EL (cell line): Measurements from ENCODE around the gene SRPK2.

Source experiments
- DNase-seq: peaks from one replicate; pipeline ENCODE4 v3.0.0-alpha.2; 2016

SRPK2 gene

GRCh38 chr7:105131033-105131656, 257.6 kb downstream of the SRPK2 start:
- DNase-seq = no peak

GRCh38 chr7:105130580-105130979, 258.1 kb downstream of the SRPK2 start:
- no peak for DNase-seq

- DNase-seq = no peak
These were observed 258.7 kb downstream of the SRPK2 start for GRCh38 chr7:105130048-105130447.

GRCh38 chr7:105127179-105127578, 261.5 kb downstream of the SRPK2 start:
- no peak for DNase-seq

GRCh38 chr7:105126436-105126975, 262.2 kb downstream of the SRPK2 start:
- DNase-seq = no peak

GRCh38 chr7:105125745-105126144, 263.0 kb downstream of the SRPK2 start:
- no peak for DNase-seq

- no peak for DNase-seq
These were observed 266.1 kb downstream of the SRPK2 start for GRCh38 chr7:105122619-105123018.

- DNase-seq = no peak
These were observed 269.8 kb downstream of the SRPK2 start for GRCh38 chr7:105118612-105119600.

- no peak for DNase-seq
These were observed 276.0 kb downstream of the SRPK2 start for GRCh38 chr7:105112440-105113418.

- no peak for DNase-seq
These were observed 281.3 kb downstream of the SRPK2 start for GRCh38 chr7:105107458-105107857.

GRCh38 chr7:105106473-105106872, 282.2 kb downstream of the SRPK2 start:
- no peak for DNase-seq

- no peak for DNase-seq
These were observed 283.1 kb downstream of the SRPK2 start for GRCh38 chr7:105105579-105105978.

- DNase-seq = no peak
These were observed 286.0 kb downstream of the SRPK2 start for GRCh38 chr7:105102557-105103352.

GRCh38 chr7:105101864-105102263, 286.9 kb downstream of the SRPK2 start:
- no peak for DNase-seq

GRCh38 chr7:105098863-105099515, 289.7 kb downstream of the SRPK2 start:
- no peak for DNase-seq

GRCh38 chr7:105097619-105098018, 291.1 kb downstream of the SRPK2 start:
- DNase-seq = peak; percentile 94

- DNase-seq = no peak
These were observed 292.4 kb downstream of the SRPK2 start for GRCh38 chr7:105096306-105096705.

GRCh38 chr7:105094966-105095365, 293.8 kb downstream of the SRPK2 start:
- DNase-seq = no peak

- DNase-seq = no peak
These were observed 300.3 kb downstream of the SRPK2 start for GRCh38 chr7:105088456-105088855.

GRCh38 chr7:105087981-105088380, 300.7 kb downstream of the SRPK2 start:
- DNase-seq = no peak

GRCh38 chr7:105086850-105087249, 301.9 kb downstream of the SRPK2 start:
- no peak for DNase-seq
